NCI-H1694 (cell line): Measurements from ENCODE around the gene VDR.

Source experiments
- DNase-seq: peaks from one replicate; lab custom pipeline; 2025; lab: John Stamatoyannopoulos, UW

VDR gene

DNA sequence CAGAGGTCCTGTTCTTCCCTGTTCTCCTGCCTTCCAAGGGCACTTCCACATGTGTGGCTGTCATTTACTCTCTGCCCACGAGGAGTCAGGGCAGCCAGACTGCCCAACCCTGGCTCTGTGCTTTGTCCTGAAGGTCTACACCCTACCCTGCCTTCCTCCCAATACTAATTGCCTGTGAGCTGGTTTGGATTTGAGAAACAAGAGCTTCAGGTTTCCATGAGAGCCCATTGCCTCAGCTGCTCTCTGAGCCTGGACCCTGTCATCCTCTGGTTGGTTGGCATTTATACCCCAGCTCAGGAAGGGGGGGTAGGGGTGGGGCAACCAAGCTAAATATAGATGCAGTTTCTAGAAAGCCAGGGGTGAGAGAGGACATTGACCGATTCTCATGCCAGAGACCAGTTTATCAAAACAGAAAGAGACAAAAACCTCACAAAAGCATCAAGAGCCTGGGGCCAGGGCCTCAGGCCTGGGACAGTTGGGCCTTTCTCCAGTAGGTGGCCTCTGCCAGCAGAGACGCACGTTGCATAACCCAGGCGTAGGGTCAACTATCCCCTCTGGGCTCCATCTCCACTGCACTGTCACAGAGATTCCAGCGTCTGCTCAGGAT is 34.5 kb downstream of the VDR start:
- no peak for DNase-seq

DNA sequence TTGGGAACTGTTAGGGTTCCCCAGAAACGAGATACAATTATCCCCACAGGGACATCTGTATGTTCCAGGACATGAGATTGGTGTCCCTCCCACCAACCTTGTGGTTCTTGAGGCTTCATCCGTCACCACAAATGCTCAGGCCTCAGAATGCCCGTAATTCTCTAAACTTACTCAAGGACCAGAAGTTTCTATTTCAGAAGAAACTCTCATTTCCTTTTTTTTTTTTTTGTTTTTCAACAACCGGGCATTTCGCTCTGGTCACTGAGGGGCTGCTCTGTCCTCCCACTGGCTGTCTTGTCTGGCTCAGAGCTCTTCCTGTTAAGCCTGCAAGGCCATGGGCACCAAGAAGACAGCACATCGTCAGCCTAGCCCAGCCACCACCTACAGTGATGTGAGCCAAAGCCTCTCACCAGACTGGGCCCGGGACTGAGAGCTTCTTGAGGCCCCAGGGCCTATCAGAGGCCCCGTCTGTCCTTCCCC is 36.2 kb downstream of the VDR start:
- no peak for DNase-seq

DNA sequence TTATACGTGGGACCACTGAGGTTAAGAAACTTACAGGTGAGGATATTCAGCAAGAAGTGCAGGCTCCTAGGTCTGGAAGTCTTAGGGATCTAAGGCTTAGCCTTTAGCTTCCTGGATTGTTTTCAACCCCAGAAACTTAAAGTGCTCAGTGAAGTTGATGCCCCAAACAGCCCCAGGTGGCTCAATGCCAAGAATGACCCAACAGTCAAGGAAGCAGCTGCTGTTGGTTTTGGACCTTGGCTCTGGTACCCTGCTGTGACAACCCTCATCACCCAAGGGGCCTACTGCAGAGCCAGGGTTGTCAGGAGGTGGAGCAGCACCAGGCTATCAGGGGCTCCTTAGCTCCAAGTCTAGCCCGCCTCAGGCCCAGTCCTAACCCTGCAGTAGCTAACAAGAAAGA is 36.8 kb downstream of the VDR start:
- DNase-seq = no peak

DNA sequence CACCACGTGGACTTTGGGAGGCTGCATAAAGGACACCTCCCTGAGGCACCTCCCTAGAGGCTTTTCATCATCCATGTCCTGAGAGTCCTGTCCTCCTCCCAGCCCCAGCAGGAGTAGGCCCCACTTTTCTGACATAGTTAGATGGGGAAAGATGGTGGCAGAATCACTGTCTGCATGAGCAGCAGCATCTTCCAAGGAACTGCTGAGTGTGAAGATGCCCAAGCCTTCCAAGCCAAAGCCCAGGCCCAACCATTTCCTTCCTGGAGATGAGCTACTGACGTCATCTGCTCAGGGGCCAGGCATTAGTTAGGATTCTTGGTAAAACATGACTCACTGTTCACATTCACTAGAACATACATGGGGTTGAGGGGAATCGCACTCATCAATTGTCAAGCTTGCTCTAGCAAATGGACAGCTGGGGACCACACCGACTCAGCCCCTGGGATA is 37.3 kb downstream of the VDR start:
- DNase-seq = no peak

DNA sequence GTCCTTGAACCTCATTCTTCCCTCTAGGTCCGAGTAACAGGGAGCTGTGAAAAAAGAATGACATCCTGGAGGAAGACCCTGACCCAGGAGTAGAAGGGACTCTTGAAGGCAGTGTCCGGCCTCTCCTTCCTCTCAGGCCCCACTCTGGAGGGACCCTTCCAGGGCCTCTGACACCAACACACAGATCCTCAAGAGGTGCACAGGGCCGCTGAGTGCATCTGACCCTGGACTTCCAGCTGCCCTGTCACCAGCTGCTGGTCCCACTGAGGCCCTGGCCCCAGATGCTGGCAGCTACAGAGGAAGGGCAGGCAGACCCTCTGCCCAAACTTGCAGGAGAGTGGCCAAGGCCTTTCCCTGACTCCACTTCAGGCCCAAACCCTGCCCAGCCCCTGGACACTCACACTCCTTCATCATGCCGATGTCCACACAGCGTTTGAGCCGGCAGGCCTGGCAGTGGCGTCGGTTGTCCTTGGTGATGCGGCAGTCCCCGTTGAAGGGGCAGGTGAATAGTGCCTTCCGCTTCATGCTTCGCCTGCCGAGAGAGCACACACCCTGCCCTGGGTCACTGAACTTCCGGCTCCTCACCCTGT is 40.1 kb downstream of the VDR start:
- DNase-seq = no peak

DNA sequence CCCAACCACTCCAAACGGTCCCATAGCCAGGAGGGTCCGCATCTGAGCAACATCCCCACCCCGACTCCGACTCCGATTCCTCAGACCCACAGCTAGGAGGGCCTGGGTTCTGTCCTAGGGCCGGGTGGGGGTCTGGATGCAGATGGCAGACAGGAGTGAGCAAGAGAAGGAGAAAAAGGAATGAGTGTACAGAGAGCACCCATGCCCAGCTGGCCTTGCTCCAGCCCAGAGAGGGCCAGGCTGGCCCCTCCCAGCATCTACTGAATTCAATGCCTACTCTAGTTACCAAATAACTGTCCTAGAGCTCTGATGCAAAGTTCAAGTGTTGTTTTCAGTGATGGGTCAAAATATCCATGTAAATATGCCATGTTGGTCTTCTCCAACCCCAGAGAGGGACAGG is 40.8 kb downstream of the VDR start:
- DNase-seq = no peak

DNA sequence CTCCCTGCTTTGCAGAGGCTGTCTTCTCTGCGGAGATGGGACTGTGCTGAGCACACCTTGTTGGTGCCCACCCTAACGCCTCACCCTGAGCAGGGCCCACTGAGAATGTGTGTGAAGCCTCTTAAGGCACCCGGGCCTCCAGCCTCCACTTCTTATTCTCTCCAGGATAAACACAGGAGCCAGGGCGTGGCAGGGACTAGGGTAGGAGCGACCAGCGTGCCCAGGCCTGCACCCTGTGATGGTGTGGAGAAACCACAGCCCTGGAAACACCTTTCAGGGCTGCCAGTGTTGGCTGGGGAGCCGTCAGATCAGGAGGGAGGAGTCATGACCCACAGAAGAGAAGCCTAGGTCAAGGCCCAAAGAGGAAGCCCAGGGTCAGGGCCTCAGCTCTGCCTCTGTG is 41.3 kb downstream of the VDR start:
- no peak for DNase-seq

DNA sequence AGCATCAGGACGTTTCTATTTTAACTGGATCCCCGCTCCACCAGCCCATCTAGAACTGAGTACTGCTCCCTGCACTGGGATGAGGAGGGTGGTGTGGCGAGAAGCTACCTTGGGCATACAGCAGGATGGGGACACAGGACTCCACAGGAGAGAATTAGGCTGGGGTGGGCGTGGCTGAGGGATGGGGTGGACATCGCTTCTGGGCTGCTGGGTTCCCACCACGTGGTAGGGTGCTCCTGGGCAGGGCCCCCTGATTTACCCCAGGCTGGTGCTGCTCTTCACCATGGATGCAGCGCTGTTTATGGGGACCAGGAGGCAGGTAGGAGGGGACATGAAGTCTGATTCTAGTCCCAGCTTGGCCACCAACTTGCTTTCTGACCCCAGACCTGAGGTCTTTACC is 41.9 kb downstream of the VDR start:
- DNase-seq = no peak

DNA sequence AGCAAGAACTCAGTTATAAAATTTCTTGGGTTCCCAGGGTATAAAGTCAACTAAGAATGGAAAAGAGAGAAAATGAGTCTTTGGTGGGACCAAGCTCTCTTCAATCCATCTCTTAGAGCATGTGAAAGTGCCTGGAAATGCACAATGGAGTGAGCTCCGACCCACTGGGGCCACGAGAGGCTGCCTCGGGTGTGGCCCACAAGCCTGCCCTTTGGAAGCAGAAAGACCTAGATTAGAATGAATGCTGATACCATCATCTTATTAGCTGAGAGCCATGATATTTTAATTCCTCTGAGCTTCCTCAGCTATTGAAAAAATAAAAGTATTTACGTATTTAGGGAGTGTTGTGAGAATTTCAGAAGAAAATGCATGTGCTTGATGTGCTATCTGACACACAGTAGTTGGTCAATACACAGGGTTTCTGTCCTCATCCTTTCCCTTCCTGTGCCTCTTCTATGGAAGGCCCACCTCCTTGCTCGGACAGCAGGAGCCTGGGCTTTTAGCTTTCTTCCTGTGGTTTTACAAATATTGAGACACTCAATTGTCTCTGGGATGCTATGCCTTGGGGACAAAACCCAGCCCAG is 42.5 kb downstream of the VDR start:
- DNase-seq = no peak

DNA sequence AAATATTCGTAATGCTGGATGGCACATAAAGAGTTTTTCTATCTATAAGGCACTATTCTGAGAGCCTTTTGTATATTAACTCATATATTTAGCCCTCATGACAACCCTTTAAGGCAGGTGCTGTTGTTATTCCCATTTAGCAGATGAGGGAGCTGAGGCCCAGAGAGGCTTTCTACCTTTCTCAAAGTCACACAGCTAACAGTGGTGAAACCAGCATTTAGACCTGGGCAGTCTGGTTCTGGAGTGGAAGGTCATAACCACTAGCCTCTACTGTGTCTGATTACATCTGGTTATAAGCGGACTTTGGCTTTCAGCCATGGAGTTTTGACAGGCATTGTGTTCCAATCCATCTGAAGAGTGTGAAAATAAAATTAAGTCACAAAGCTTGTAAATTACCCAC is 43.9 kb downstream of the VDR start:
- no peak for DNase-seq

DNA sequence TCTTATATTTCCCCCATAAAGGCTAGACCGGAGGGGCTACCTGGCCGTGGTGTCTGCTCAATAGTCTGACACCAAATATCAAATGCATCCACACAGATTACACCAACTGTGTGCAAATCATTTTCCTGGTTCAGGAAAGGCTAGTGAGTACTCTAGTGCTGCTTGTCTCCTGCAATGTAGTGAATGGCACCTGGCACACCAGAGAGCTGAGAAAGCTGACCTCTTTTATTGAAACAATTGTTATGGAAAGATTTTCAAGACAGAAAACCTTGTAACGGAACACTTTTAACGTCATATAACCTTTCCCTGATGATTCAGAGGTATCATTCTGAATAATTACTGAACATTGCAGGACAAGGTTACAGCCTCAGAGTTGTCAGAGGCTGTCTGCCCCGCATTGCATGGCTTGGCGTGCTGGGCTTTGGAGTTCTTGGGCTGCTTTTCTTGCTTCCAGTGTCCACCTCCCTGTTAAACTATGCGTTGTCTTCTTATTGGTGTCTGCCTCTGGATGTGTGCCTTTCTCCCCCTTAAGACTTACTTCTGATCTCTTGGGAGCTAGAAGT is 44.4 kb downstream of the VDR start:
- DNase-seq = no peak

DNA sequence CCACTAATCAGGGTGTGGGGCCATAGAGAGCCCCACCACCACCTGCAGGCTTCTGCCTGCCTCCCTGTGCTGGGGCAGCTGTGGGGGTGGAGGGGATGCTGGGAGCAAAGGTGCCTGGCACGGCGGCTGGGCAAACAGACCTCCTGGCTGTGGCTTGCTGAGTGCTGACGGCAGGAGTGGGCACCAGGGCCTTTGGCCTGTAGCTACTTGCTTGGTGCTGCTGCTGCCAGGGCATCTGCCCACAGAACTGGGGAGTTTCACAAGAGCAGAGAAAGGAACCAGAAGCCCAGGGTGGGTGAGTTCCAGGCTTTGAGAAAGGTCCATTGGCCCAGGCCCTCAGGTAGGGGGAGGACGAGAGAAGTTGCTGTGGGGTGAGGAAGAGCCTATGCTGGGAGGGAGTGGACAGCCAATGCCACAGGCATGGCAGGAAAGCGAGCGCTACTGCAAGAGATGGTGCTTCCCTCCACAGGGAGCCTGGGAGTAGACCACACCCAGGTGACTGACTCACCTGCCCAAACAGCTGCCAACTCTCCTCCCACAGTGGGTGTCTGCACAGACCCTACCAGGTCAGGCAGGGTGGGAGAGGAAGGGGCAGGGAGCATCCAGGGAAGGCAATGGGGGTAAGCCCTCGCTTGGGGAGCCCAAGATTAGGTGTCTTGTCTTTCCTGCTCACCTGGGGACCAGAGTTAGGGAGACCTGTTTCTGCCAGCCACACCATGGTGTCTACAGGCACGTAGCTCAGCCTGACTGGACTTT is 46.1 kb downstream of the VDR start:
- no peak for DNase-seq

DNA sequence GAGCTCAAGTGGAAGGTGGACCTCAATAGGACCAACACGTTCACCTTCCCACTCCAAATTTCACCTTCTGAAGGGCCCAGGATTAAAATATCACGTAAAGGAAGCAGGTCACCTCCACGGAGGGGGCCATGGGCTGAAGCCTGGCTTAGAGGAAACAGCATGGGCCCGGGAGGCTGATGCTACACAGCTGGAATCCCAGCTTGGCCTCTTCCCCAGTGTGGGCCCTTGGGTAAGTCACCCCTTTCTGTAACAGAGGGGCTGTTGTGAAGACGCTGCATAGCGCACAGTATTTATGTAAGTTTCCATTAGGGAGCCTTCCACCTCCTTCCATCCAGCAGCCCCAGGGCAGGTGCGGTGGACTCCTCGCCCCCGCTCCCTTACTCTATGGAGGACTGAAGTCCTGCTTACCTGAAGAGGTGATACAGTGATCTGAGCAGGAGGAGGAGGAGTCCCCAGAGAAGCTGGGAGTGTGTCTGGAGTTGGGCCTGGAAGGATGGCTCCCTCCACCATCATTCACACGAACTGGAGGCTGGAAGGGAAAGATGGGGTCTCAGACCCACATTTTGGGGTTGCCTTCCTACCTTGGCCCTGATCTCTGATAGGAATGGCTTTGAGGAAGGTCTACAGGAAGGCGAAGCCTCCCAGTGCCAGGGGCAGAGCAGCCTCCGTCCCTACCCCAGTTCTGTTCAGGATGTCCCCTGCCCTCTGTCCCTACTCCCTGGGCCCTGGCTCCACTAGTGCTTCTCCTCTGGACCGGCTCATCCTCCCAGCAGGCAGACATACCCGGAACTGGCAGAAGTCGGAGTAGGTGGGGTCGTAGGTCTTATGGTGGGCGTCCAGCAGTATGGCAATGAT is 47.8 kb downstream of the VDR start:
- no peak for DNase-seq

DNA sequence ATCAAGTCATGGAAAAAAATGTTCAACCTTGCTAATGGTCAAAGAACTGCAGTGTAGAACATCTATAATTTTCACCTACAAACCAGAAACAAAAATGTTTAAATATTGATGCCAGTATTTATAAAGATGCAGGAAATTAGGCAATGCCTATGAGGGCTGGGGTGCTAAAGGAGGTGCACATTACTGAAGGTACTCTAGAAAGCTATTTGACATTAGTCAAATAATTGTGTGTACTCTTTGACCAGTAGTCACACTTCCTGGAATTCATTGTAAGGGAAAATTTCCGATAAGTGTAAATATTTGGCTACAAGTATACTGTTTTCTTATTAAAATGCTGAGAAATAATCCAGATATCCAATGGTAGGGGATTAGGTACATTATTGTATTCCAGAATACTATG is 48.7 kb downstream of the VDR start:
- no peak for DNase-seq

DNA sequence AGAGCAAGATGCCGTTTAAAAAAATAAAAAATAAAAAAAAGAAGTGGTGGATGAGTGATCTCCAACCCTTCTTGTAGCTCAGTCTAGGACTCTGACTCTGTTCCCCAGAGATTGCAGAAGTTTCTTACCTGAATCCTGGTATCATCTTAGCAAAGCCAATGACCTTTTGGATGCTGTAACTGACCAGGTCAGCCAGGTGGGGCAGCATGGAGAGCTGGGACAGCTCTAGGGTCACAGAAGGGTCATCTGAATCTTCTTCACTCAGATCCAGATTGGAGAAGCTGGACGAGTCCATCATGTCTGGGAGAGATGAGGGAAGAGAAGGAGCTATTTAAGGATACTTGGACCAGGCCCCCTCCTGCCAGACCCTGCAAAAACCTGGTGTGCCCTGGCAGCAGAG is 49.3 kb downstream of the VDR start:
- DNase-seq = no peak

DNA sequence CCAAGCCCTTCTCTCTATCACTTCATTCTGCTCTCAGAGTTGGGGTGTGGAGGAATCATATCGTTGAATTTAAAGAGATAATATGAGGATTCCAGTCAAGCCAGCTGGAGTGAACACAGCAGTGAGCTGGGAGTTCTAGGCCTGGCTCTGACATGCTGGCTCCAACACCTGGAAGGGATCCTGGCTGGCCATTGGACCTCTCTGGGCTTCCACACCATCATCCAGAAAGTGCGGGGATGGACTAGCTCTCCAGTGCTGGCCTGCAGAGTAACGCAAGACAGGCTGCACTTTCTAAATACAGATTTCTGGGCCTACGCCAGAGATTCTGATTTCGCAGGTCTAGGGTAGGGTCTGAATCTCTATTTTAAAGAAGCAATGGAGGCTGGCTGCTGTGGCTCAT is 50.3 kb downstream of the VDR start:
- no peak for DNase-seq

DNA sequence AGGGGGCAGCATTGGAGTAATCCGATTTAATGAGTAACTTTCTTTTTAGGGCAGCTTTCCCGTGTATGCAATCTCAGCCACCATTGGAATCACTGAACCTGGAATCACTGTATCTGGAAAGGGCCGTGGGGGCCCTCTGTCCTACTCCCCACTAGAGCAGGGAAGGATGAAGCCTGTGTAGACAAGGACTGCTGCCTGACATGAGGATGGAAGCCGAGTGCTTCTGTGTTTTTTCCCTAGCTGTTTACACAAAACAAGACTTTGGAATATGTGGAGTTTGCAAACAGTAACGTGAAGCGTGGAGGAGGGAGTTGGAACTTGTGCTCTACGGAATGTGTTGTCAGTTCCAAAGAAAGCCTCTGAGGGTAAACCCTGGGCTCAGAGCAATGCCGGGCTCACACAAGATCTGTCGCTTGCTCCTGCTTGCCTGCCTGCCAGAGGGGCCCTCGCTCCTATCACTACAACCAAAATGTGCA is 52.7 kb downstream of the VDR start:
- DNase-seq = no peak

DNA sequence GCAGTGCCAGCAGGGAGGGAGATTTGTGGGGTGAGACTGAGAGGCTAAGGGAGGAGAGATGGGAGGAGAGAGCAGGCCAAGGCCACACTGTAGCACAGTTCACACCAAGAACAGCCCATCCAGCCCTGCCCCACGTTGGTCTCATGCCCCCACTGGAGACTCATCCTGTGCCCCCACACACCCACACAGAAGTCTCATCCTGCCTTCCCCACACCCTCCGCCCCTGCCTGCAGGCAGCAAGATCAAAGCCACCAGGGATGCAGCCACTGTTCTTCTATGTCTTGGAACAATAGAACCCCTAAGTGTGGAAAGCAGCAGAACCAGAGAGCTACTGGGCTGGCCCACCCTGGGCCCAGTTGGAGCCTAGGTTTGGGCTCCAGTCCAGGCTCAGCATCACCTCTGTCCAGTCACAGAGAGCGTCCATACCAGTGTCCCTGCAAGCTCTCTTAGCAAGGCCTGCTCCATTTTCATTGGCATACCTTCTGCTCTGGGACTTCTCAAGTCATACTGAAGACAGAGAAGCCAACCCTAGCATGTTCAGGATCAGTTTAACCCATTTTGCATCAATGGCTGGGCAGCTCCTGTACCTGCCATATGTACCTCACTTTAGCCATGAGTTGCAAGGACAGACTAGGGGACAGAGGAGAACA is 53.4 kb downstream of the VDR start:
- no peak for DNase-seq

DNA sequence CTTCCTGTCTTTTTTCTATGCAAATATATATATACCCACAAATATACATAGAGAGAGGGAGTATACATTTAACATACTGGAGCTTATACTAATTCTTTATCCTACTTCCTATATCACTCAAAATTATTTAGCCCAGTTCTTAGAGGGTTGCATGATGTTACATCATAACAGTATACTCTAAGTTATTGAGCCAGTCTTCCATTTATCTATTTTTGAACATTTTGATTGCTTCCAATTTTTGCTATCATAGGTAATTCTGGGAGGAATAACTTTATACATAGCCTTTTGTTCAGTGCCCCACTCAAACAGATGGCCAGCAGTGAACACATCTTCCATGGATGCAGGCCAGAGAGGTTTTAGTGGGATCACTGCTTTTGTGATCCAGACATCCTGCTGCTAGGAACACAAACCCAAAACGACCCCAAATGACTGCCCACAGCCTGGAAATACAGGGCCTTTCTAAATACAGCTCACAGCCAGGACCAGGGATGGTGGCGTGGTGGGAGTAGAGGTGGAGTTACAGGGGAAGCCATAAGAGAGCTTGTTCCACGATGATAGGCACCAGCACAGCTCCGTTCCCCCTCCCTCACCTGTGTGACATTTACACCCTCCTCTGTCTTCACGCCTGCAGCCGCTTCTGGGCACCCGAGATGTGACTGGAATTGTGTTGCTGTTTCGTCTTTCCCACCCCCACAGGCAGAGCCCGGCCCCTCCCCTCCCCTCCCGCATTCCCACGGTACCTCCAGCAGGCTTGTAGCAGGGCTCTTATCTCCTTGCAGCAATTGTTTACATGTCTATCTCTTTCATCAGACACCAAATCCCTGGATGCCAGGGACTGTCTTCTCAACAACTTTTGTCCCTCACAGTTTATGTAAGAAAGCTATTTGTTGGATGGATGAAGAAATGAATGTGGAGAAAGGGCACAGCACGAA is 54.4 kb downstream of the VDR start:
- no peak for DNase-seq

DNA sequence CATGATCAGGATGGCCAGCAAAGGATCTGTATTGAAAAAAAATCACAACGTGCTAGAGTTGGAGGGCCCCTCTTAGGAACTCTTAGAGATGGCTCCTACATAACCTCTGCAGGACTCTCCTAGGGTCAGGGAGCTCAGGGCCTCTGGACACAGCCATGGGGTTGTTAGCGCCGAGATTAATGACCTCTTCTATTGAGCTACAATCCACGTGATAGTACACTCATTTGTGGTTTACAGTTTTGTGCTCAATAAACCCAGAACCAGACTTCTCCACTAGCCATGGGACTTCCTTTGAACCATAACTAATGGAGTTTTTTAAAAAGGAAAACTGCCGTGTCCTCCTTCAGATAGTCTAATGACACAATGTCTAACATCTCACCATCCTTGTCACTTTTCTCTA is 55.5 kb downstream of the VDR start:
- DNase-seq = no peak
